ENCODE data around the gene PRKG2.

- TF ChIP-seq POLR2A (IDR thresholded peaks at IDR 0.05) (no peak), CTCF (IDR thresholded peaks at IDR 0.05) (no peak)
Measured at GRCh38 chr4:81143183-81143582, 71.8 kb downstream of the PRKG2 start.
